ENCODE data around the gene JKAMP. TPM values are rescaled to one million over a fixed set of nuclear protein-coding genes. Genes with fewer than 3 reads are reported as not detected.

JKAMP gene
- total RNA-seq, 1 experiment from 2014 or later, result 59.8 TPM

DNA sequence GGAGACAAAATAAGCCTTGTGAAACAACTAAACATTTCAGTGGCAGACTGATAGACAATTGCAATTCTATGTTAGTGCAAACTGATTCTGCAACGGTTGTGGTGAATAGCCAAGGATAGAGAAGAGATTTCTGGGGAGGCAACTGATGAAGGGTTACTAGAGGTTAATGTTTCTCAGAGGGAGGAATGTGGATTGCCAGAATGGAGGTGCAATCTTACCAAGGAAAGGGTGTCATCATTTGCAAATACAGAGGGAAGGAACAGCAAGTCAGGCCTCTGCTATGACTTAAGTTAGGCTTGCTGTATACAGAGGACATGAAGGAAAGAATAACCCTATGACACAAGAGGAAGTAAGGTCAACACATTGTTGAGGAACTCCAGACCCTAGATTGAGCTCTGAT lies 56.5 kb downstream of the JKAMP start:
- no peaks in the 10 kb centered on the region for H3K27me3 ChIP-seq (ENCODE audit: control insufficient read depth, insufficient read depth, low read length)
- H3K4me3 ChIP-seq (ENCODE audit: insufficient read depth, low read depth, low read length), result no peak overlapping the region
- no peak for DNase-seq
- no peaks in the 10 kb centered on the region for H3K36me3 ChIP-seq (replicated peaks; ENCODE audit: control insufficient read depth, insufficient read depth, low read length)

DNA sequence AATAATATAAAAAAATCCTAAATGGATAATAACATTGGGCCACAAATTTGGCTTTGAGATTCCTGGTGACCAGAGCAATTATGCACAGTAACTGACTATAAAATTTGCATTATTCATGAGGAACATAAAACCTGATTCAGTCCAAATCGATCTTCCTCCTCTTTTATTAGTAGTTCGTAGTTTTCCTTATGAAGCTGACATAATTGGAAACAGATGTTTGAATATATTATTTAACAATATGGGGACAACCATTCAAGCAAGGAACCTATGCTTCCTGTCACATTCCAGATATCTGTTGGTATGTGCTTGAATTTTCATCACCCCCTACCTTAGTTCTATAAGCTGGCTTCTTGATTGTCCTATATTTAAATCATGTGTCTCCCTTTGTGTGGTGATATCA lies 57.4 kb downstream of the JKAMP start:
- no peak for DNase-seq
- H3K36me3 ChIP-seq (replicated peaks; ENCODE audit: control insufficient read depth, insufficient read depth, low read length), result no peaks in the 10 kb centered on the region
- no peaks in the 10 kb centered on the region for H3K27me3 ChIP-seq (ENCODE audit: control insufficient read depth, insufficient read depth, low read length)
- H3K4me3 ChIP-seq (ENCODE audit: insufficient read depth, low read depth, low read length), result no peak overlapping the region

DNA sequence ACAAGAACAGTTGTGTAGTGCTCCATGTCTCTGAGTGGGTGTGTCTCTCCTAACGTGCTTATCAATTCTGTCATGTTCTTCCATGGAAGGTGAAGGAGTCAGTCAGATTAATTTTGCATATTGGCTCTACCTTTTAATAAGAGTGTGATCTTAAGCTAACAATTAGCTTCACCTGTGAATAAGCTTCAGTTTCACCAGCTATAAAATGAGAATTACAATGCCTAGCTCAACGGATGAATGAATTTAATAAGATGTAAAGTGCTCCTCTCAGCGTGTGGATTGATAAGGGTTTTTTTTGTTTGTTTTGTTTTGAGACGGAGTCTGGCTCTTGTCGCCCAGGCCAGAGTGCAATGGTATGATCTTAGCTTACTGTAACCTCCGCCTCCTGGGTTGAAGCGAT lies 59.6 kb downstream of the JKAMP start:
- H3K4me3 ChIP-seq (ENCODE audit: insufficient read depth, low read depth, low read length), result no peak overlapping the region
- no peaks in the 10 kb centered on the region for H3K36me3 ChIP-seq (replicated peaks; ENCODE audit: control insufficient read depth, insufficient read depth, low read length)
- no peak for DNase-seq
- H3K27me3 ChIP-seq (ENCODE audit: control insufficient read depth, insufficient read depth, low read length), result no peaks in the 10 kb centered on the region

DNA sequence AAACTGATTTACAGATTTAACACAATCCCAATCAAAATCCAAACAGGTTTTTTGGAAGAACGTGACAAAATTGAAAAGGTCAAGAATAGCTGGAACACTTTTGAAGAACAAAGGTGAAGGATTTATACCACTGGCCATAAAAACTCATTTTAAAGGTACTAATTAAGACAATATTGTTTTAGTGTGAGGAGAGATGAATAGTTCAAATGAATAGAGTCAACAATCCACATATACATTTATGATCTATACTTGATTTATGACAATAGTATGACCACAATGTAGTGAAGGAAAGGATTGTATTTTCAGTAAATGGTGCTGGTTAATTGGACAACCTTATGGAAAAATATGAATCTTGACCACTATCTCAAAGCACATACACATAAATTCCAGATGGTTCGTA lies 63.0 kb downstream of the JKAMP start:
- DNase-seq, result no peak
- Histone ChIP-seq H3K27me3 (ENCODE audit: control insufficient read depth, insufficient read depth, low read length) (no peaks in the 10 kb centered on the region), H3K4me3 (ENCODE audit: insufficient read depth, low read depth, low read length) (no peak overlapping the region), H3K36me3 (replicated peaks; ENCODE audit: control insufficient read depth, insufficient read depth, low read length) (no peaks in the 10 kb centered on the region)

Other genes starting within 250 kb of the JKAMP start
- gene GPR135, start 19.1 kb upstream of the JKAMP start, total RNA-seq (2014; rRNA removed; shearing (Covaris generic)), result 0.59 and 0.67 TPM in 2 replicates
- 18.6 and 27.9 TPM in 2 replicates for gene L3HYPDH, start 109 bp upstream of the JKAMP start, total RNA-seq (2014; rRNA removed; shearing (Covaris generic))
- gene CCDC175, start 92.3 kb downstream of the JKAMP start, total RNA-seq (2014; rRNA removed; shearing (Covaris generic)), result not detected in 2 replicates